ENCODE measurements around the gene TMEM129.

Gene TMEM129

GRCh38 chr4:1744552-1744951, 23.4 kb upstream of the TMEM129 start:
- DNase-seq (ENCODE audit: low read depth), result no peak

- no peak for DNase-seq (ENCODE audit: low read depth)
These were observed 22.9 kb upstream of the TMEM129 start for GRCh38 chr4:1743975-1744374.

GRCh38 chr4:1743551-1743950, 22.4 kb upstream of the TMEM129 start:
- no peak for DNase-seq (ENCODE audit: low read depth)

- no peak for DNase-seq (ENCODE audit: low read depth)
These were observed 20.1 kb upstream of the TMEM129 start for GRCh38 chr4:1741208-1741607.

GRCh38 chr4:1740021-1740545, 19.0 kb upstream of the TMEM129 start:
- DNase-seq (ENCODE audit: low read depth), result no peak

- no peak for DNase-seq (ENCODE audit: low read depth)
These were observed 18.2 kb upstream of the TMEM129 start for GRCh38 chr4:1739358-1739757.

GRCh38 chr4:1738410-1738809, 17.3 kb upstream of the TMEM129 start:
- DNase-seq (ENCODE audit: low read depth), result no peak

- DNase-seq (ENCODE audit: low read depth), result no peak
These were observed 16.5 kb upstream of the TMEM129 start for GRCh38 chr4:1737666-1738065.

GRCh38 chr4:1736812-1737211, 15.7 kb upstream of the TMEM129 start:
- no peak for DNase-seq (ENCODE audit: low read depth)

GRCh38 chr4:1735215-1735614, 14.1 kb upstream of the TMEM129 start:
- no peak for DNase-seq (ENCODE audit: low read depth)

GRCh38 chr4:1732911-1733310, 11.8 kb upstream of the TMEM129 start:
- no peak for DNase-seq (ENCODE audit: low read depth)

GRCh38 chr4:1731180-1731579, 10.1 kb upstream of the TMEM129 start:
- DNase-seq (ENCODE audit: low read depth), result no peak

GRCh38 chr4:1730532-1731135, 9.5 kb upstream of the TMEM129 start:
- no peak for DNase-seq (ENCODE audit: low read depth)

- DNase-seq (ENCODE audit: low read depth), result no peak
These were observed 7.2 kb upstream of the TMEM129 start for GRCh38 chr4:1728061-1728980.

- DNase-seq (ENCODE audit: low read depth), result peak; percentile 72
These were observed 6.3 kb upstream of the TMEM129 start for GRCh38 chr4:1727117-1728031.

GRCh38 chr4:1726146-1726934, 5.2 kb upstream of the TMEM129 start:
- peak; percentile 37 for DNase-seq (ENCODE audit: low read depth)

GRCh38 chr4:1725521-1725920, 4.4 kb upstream of the TMEM129 start:
- no peak for DNase-seq (ENCODE audit: low read depth)

GRCh38 chr4:1723131-1723801, 2.1 kb upstream of the TMEM129 start:
- DNase-seq (ENCODE audit: low read depth), result no peak

- no peak for DNase-seq (ENCODE audit: low read depth)
These were observed 1.5 kb upstream of the TMEM129 start for GRCh38 chr4:1722551-1723118.
